SK-N-SH (cell line): ENCODE data around the gene RNF166.

ENCODE experiments used
- CTCF ChIP-seq: fragments of 200-600 bp; sonication (generic); IDR thresholded peaks from 2 replicates; pipeline ENCODE4 v1.6.1; 2017; ENCODE audit warnings: antibody characterized with exemption, mild to moderate bottlenecking, moderate library complexity
- EP300 ChIP-seq, 2 experiments: IDR thresholded peaks; 2 replicates each; pipeline versions ENCODE4 v1.4.0 to v1.6.1; 2012; ENCODE audit warnings: borderline replicate concordance in 1 of 2, low read depth in 1 of 2, low read length in 1 of 2
- EZH2phosphoT487 ChIP-seq: fragments of 200-600 bp; sonication (generic); IDR thresholded peaks from 2 replicates; pipeline ENCODE4 v1.6.1; 2017; ENCODE audit warnings: low read depth, mixed run types, mild to moderate bottlenecking, antibody characterized with exemption, moderate library complexity, borderline replicate concordance
- GABPA ChIP-seq: IDR thresholded peaks from 2 replicates; pipeline ENCODE4 v1.4.0; 2012; ENCODE audit warnings: low read depth, mild to moderate bottlenecking
- GATA2 ChIP-seq: sonication (generic); formaldehyde crosslinking; IDR thresholded peaks from 2 replicates; pipeline ENCODE4 v1.5.0; 2020; ENCODE audit warnings: mild to moderate bottlenecking, missing genetic modification reagents
- JUND ChIP-seq: IDR thresholded peaks from 2 replicates; pipeline ENCODE4 v1.4.0; 2012
- NRF1 ChIP-seq: IDR thresholded peaks from 2 replicates; pipeline ENCODE4 v1.6.1; 2012; ENCODE audit warnings: low read depth, mild to moderate bottlenecking, low read length
- POLR2AphosphoS5 ChIP-seq: IDR thresholded peaks from 2 replicates; pipeline ENCODE4 v1.6.1; 2012; ENCODE audit warnings: low read depth, low read length
- RAD21 ChIP-seq: IDR thresholded peaks from 2 replicates; pipeline ENCODE4 v1.6.1; 2012; ENCODE audit warnings: mild to moderate bottlenecking, low read length
- REST ChIP-seq: IDR thresholded peaks from 2 replicates; pipeline ENCODE4 v1.6.1; 2012; ENCODE audit warnings: mild to moderate bottlenecking, low read depth, low read length, moderate library complexity
- YY1 ChIP-seq: IDR thresholded peaks from 2 replicates; pipeline ENCODE4 v1.4.0; 2012; ENCODE audit warnings: low read depth, mild to moderate bottlenecking
- ZBTB33 ChIP-seq: IDR thresholded peaks from 2 replicates; pipeline ENCODE4 v1.4.0; 2012; ENCODE audit warnings: low read depth, borderline replicate concordance

GRCh38 chr16:88702371-88703210 is 3.6 kb downstream of the RNF166 start:
- TF ChIP-seq ZBTB33 (no peak), EP300 (IDR thresholded peaks at IDR 0.05; ENCODE audit: borderline replicate concordance in 1 of 2, low read depth in 1 of 2, low read length in 1 of 2) (no peak), POLR2AphosphoS5 (no peak), EZH2phosphoT487 (no peak), RAD21 (no peak), NRF1 (no peak), REST (no peak), CTCF (no peak), YY1 (no peak), GATA2 (CRISPR knock-in tag) (no peak), GABPA (no peak), JUND (no peak)
